HG02678 (cell line): ENCODE results near the gene FEZ2.

ENCODE experiments used
- ATAC-seq: cut with Tn5 transposase; IDR thresholded peaks from one replicate; pipeline ENCODE4 v1.9.1; 2021; ENCODE audit warnings: mild to moderate bottlenecking, moderate library complexity; ENCODE audit not compliant: unreplicated experiment

Gene FEZ2

DNA sequence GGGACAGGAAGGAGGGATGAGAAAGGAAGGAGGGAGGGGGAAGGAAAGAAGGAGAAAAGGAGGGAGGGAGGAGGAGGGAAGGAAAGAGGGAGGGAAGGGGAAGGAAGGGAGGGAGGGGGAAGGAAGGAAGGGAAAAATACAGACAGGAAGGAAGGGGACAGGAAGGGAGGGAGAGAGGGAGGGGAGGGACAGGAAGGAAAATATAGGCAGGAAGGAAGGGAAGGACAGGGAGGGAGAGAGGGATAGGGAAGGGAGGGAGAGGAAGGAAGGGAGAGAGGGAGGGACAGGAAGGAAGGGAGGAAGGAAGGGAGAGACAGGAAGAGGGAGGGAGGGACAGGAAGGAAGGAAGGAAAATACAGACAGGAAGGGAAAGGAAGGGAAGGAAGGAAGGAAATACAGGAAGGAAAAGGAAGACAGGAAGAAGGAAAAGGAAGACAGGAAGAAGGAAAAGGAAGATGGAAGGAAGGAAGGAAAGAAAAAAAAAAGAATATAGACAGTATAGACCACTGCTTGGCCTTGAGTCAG, 63.6 kb downstream of the FEZ2 start:
- no peak for ATAC-seq

DNA sequence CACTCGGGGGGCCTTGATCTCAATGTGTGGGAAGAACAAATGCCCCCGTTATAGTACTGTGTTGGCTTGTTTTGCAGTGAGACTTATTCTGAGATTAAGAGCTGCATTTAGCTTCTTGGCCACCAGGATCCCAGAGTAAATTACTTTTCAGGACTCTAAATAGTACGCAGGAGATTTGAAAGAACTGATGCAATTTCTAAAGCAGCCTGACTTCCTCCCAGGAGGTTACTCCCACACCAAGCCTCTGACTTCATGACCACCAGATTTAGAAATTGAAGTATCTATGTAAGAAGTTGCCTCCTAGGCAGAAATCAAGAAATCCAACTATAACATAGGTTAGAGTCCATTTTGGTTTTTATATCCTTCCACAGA, 67.0 kb downstream of the FEZ2 start:
- no peak for ATAC-seq

DNA sequence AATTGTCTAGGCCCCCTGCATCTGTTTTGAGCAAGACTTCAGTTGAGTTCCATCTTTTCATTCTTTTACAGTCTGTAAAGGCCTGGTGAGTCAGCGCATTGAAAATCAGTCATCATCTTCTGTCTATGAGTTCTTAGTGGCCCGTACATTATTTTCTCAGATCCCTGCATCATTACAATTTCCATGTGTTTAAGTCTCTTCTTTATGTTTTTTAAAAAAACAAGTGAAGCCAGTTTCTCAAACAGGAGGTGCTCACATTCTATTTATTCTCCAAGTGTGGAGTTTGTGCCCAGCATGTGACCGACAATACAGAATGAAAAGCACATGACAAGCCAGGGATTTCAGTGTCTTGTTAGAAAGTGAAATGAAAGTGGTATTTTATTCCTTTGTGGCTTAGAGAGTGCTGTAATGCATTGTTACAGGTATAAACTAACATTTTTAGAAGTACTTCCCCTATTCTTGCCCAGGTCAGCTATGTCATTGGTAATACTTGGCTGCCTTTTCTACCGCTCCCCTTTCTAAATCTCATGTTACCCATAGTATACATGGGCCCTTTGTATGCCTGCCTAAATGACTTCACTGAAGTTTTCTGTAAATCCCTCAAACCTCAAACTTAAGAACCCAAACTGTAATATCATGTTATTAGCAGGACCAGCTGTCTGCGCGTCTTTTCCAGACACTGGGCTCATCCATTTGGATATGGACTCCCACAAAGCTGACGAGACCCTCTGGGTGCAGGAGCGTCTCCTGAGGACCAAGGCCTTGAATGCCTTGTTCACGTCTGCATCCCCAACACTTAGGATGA, 67.6 kb downstream of the FEZ2 start:
- peak; percentile 54 for ATAC-seq

GRCh38 chr2:36528766-36529392, 69.1 kb downstream of the FEZ2 start:
- ATAC-seq: peak; percentile 26

- peak; percentile 88 for ATAC-seq
These were observed 69.7 kb downstream of the FEZ2 start for GRCh38 chr2:36528274-36528673.

DNA sequence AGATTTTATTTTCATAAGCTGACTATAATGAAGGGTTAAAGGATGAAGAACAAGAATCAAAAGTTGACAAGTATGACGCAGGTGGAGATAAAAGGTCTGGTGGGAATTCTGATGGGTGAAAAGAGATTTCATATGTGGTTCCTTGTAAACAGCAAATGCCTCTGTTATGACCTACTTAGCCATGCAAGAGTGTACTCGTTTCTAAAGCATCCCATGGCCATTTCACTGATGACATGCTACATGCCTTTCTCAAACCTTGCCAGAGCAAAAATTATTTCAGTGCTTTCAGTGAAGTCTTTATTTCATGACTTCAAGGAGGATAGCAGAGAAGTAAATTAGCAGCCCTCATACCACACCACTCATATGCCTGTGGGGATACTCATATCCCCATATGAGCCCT, 71.7 kb downstream of the FEZ2 start:
- no peak for ATAC-seq

GRCh38 chr2:36525245-36525644, 72.7 kb downstream of the FEZ2 start:
- no peak for ATAC-seq

GRCh38 chr2:36523153-36523552, 74.8 kb downstream of the FEZ2 start:
- no peak for ATAC-seq

GRCh38 chr2:36520431-36520830, 77.5 kb downstream of the FEZ2 start:
- no peak for ATAC-seq

GRCh38 chr2:36516136-36516870, 81.7 kb downstream of the FEZ2 start:
- ATAC-seq: no peak

GRCh38 chr2:36515538-36515937, 82.4 kb downstream of the FEZ2 start:
- ATAC-seq: no peak

- ATAC-seq: no peak
These were observed 84.3 kb downstream of the FEZ2 start for GRCh38 chr2:36513661-36514060.

DNA sequence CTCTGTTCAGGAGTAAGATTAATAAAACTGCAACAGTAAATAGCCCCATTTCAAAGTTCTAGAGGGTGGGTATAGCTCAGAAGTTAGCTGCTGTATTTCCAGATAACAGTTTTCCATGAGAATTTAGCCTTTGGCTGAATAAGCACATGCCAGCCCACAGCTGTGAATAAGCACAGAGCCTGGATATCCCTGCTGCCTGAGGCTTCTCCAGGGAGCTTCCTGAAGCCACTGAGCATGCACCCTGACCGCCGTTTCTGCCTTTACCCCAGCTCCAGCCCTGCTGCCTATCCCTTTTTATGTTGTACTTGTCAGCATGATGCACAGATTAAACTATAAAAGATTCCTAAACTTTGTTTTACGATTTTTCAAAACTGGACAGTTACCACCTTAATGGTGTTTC, 85.3 kb downstream of the FEZ2 start:
- no peak for ATAC-seq

- peak; percentile 57 for ATAC-seq
These were observed 85.9 kb downstream of the FEZ2 start for GRCh38 chr2:36511858-36512603.

GRCh38 chr2:36509075-36509474, 88.9 kb downstream of the FEZ2 start:
- no peak for ATAC-seq

DNA sequence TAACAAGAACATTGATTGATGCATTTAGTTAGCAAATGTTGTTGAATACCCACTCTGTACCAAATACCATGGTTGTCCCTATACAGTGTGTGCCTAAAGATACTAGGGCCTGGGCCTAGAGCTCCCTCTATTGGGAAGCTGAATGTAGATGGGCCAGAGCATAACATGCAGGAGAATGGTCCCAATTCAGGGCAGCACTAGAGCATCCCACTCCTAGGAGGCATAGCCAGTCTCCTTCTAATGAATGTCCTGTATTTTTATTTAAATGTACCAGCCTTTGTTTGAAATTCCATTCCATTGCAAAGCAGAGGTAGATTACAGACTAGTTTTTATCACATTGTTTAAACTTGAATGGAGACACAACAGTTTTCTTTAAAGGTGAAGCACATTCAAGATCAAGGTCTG, 90.6 kb downstream of the FEZ2 start:
- ATAC-seq: peak; percentile 93
